GM10847 (cell line): ENCODE measurements around the gene NTRK2.

Experiments used
- POLR2A ChIP-seq: IDR thresholded peaks from 2 replicates; pipeline ENCODE4 v1.6.1; 2011; ENCODE audit not compliant: insufficient read length; ENCODE audit errors: extremely low read depth

Gene NTRK2

DNA sequence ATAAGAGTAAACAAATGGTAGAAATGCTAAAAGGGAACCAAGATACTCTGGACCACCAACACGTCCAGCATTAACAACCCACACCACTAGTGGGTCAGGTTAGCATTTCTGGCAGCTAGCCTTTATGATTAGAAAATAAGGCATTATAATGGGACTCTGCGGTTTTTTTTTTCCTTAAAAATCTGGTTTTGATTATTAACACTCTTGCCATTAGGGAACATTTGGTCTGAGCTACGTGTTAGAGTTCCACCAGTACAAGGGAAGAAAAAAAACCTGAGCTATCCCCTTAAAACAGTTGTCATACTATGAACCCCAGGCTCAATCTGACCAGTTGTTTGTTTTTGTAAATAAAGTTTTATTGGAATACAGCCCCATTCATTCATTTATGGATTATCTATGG is 110.4 kb downstream of the NTRK2 start:
- no peak for TF ChIP-seq POLR2A

DNA sequence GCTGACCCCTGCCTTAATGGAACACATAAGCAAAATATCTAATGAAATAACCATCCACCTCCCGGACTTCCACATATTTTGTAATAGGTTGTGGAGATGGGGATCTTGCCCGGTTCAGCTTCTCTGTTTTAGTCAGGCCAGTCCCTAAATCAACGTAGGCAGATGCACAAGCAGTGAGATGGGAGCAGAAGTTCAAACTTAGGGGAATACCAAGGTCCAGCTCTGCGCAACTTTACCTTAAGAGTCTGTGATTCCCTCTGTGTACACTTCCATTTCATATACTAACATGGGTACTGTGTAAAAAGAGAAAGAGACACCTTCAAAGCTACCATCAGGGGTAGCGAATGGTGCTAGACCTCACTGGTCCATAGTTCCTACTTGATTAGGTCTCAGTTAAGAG is 110.9 kb downstream of the NTRK2 start:
- no peak for TF ChIP-seq POLR2A

DNA sequence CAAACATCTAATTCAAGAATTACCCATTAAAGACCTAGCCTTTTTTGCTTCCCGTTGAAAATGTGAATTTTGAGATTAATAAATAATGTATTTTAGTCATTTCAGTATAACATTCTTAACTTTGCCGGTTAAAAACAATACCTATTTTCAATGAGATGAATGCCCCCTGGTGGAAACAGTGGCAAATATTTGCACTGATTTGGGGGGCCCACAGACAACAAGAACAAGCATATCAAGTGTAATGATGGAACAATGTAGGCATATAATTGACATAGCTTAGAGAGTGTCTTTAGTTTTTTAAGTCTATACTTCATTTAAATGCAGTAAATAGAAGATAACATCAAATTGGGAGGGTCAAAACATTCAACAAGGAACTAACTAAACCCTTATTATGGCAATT is 111.9 kb downstream of the NTRK2 start:
- TF ChIP-seq POLR2A, result no peak

DNA sequence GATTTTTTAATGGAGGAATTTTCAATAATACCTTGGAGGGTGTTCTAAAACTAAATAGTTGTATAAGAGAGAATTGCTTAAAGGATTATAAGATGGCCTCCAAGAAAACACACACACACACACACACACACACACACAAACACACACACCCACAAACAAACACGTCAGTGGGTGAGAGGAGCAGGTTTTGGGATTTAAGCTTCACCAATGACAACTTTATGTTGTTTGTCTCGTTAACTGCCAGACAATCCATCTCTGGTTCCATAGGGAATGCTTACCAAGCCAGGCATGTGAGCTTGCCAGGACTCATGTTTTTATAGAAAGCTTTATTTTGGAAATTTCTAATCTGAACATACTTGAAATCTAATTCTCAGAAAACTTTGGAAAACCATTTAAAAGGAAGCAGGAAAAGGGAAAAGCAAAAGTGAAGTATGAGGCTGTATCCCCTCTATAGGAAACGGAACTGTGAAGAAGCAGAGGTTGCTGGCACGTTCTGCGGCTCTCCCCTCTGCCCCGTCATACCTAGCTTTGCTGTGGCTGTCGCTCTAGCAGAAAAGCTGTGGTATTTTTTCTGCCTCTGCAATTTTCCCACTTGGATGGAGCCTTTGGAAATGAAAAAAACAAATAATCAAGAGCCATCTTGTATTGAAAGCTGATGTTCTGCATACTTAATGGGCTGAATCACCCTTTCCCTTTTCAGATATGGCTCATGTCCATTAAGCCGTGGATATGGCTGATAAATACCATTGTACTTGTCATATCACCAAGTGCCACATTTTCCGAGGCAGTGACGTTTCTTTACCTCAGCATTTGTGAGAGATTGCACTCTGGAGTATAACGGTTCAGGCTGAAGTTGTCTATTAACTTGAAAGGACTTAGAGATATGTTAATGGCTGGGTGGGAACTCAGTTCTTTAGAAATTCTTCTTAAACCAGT is 112.7 kb downstream of the NTRK2 start:
- no peak for TF ChIP-seq POLR2A

DNA sequence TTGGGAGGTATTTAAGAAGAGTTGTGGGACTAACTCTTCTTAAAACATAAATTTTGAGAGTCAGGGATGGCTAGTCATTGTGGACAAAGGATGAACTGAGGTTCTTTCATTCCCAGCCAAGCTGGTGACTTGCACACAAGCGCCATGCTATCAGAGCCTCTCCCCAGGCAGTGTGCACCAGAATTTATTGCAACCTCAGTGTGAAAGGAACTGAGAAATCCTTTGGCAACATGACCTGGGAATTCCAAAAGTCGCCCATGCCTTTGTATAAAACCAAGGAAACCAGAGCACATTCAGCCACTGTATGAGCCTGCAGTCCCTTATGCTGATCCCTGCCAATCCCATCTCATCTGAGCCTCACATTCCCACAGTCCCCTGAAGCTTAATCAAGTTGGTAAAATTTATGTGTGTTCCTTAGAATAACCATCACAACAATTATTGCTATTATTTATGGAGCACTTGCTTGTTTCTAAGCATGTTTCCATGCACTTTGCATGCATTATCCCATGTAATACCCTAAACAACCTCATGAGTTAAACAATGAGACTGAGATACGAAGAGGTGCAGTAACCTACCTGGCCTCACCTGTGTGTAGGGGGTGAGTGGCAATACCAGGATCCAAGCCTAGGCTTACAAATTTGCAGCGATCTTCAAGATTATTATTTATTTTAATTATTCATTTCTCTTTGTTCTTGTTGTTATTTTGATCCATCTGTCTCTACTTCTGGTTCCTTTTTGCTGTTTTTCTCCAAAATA is 116.4 kb downstream of the NTRK2 start:
- TF ChIP-seq POLR2A, result no peak

DNA sequence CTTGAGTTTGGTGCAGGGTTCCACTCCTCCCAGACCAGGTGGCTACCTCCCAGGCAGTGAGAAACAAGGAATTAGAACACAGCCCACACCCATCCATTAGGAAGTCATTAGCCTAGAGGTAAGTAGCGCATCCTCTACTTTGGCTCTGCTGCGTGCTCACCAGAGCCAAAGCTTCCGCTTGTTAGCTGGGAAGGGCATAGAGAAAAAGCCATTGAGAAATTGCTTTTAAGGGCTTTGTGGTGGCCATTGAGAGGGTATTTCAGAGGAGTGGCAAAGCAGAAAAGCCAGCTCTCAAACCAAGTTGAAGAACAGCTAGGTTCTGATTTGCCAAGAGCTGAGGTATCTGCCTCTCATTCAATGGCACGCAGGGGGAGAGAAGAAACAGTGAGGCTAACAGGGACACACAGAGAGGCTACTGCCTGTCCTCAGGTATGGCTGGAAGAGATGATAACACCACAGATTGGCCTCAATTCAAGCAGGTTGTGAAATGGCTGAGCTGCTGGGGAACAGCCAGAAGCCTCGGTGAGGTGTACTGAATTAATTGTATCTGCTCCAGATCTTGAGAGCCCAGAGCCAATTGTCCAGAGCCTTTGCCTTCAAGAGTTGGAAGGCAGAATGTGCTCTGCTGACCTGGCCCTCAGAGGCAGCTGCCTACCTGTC is 119.4 kb downstream of the NTRK2 start:
- no peak for TF ChIP-seq POLR2A

DNA sequence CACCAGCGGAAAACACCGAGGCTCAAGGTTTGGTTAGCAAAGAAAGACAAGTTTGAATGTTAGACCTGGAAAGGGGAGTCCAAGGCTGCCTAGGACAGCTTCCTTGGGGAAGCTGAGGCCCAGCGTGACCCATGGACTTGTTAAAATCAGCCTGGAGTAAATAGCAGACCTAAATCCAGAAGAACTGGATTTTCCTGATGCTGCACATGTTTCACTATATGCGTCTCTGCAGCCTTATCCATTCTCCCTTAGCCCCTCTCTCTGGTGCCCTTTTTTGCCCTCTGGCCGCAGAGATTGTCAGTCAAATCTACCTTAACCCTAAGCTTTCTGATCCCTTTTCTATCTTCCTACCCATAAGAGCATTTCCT is 119.9 kb downstream of the NTRK2 start:
- TF ChIP-seq POLR2A, result no peak

DNA sequence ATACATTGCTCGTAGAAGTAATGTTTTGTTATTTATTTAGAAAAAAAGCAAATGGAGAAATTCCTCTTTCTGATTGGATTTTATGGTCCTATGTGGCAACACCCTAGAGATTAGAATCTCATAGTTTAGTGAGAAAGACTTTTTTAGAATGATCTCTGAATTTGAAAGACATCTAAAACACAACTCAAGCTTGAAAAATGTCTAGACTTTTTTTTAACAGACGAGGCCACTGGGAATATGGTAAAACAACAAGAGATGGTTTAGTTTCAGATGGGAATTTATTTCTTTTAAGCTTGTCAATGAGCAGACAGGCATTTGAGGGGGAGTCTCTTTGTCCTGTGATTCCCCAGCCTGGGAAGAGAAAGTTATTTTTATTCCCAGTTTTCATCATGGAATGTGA is 122.1 kb downstream of the NTRK2 start:
- no peak for TF ChIP-seq POLR2A

DNA sequence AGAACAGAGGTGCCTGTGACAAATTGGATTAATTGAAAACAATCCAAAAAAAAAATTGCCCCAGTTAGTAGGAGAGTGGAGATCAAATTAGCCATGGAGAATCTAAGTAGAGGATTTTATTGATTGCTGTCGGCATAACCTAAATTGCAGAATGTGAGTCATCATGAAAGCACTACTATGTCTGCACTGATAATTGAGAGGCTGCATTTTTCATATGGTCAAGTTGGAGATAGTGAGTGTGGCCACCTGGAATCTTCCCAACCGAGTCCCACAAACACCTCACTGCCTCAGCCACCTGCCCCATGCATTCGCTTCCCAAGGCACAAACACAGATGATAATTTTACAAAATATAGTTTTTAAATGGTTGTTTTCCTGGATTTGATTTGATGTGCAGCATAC is 123.7 kb downstream of the NTRK2 start:
- TF ChIP-seq POLR2A, result no peak

DNA sequence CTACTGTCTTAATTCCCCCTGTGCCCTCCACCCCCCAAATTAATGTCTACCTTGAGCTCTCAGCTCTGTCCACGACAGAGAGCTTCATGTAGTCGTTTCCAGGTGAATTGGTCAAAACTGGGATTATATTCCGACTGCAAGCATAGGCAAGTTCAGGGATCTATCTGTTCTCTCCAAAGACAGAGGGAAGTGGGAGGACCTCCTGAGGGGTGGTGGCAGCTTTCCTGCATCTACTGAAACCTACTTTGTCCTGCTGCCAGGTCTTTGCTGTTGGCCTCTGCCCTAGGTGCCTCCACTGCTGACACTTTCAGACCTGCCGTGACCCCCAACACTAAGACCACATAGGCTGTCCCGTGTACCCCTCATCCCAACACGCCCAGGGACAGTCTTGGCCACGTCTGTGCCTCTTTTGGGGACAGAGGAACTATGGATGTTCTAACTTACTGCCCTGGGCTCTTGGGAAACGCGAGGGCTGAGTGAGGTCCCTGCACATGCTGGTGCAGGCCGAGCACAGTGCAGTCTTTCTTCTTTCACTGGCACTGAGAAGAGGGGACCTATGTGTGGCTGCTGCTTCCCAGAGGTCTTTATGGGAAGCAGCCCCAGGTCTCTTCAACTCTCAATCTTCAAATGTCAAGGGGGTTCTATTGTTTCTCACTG is 125.6 kb downstream of the NTRK2 start:
- no peak for TF ChIP-seq POLR2A

DNA sequence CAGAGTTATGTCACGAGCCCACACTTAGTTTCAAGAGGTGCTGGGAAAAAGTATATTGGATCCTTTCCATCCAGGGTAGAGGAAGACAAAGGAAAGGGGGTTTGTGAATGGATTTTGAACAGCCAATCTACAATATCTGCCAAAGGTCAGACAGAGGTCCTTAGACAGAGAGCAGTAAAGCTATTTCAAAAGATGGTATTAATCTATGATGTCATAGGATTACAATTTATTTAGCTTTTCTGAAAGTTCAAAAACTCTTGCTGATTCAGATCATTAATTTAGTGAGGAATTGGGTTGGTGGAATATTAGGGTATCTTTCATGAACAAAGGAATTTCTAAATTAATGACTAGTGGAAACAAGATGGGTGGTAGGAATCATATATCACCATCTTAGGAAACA is 126.9 kb downstream of the NTRK2 start:
- TF ChIP-seq POLR2A, result no peak

DNA sequence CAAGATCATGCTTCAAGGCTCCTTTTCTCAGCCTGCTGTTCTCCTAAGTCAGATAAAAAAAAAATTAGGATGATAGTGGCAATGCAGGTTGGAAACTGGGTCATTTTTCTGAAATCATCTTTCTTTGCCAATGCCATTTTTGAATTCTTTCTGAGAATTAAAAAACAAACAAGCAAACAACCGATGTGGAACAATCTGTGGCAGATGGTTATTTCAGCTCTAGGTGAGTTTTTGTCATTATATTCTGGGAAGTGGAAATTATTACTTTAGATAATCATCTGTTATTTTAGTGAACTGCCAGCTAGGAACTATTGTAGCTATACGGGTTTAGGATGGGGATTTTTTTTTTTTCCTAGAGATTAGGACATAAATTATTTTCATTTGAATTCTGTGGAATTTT is 129.7 kb downstream of the NTRK2 start:
- no peak for TF ChIP-seq POLR2A

DNA sequence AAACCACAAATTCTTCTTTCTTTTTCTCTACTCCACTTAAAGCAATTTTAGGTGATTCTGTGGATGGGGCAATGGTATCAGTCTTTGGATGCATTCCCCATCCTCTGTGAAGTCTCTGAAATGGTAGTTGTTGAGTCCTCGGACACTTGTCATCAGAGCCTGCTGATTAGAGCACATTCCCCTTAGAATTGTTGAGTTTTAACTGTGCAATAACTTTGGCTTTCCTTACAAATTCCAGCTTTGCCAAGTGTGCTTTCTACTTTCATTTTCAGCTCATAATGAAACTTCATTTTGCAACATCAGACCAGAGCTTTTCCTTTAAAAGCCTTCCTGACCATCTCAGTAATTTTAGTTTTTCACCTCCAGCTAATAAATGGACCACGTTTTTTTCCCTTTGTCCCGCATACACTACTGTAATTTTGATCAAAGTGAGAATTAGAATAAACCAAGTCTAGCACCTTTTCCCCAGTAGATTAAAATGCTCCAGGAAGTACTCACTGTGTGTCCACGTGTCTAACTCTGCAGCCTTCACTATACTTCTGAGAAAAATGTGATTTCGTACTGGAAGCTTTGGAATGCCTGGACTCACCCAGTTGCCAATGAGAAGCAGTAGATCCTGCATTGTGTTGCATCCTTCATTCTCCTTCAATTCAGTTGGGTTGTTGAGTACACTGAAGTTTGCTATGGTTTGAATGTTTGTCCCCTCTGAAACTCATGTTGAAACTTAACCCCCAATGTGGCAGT is 135.6 kb downstream of the NTRK2 start:
- TF ChIP-seq POLR2A, result no peak

DNA sequence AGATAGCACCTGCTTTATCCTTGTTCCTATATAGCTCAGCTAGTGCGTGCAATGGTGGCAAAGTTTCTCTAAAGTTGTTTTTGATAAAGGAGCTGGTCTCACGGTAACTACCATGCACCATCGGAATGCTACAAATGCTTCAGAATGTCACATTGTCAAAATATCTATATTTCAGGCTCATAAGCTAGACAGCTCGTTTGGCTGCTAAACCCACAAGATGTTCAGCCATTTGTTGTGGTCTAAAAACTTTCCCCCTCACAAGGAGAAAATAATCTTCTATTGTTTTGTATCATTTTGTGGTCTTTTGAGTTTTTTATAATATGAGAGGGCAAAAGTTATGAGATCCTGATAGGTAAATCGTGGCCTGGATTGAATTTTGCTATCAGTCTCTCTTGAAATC is 137.9 kb downstream of the NTRK2 start:
- no peak for TF ChIP-seq POLR2A
